PFSK-1 (cell line): ENCODE data around the gene KCNJ6.

Experiments
- FOXP2 ChIP-seq: optimal IDR thresholded peaks from 2 replicates; pipeline ENCODE3; 2011; ENCODE audit warnings: borderline replicate concordance, control low read depth, inconsistent platforms; ENCODE audit not compliant: insufficient read depth; ENCODE audit errors: extremely low read length, extremely low read depth
- POLR2AphosphoS5 ChIP-seq: IDR thresholded peaks from 2 replicates; pipeline ENCODE4 v1.6.1; 2012; ENCODE audit warnings: low read depth, mild to moderate bottlenecking, control low read depth, low read length, moderate library complexity
- REST ChIP-seq, 2 experiments: IDR thresholded peaks; 2 replicates each; pipeline versions ENCODE4 v1.6.1 to v1.8.0; 2011 to 2012; ENCODE audit warnings: low read depth in 2 of 2, low read length in 2 of 2, control low read depth in 1 of 2, inconsistent platforms in 1 of 2, mild to moderate bottlenecking in 1 of 2, moderate library complexity in 1 of 2; ENCODE audit not compliant: insufficient read depth in 1 of 2
- SIN3A ChIP-seq: IDR thresholded peaks from 2 replicates; pipeline ENCODE4 v1.6.1; 2012; ENCODE audit warnings: mild to moderate bottlenecking, low read length, moderate library complexity, borderline replicate concordance; ENCODE audit not compliant: insufficient read depth
- TAF1 ChIP-seq: IDR thresholded peaks from 2 replicates; pipeline ENCODE4 v1.6.1; 2012; ENCODE audit warnings: low read length, control low read depth, borderline replicate concordance; ENCODE audit not compliant: insufficient read depth

The KCNJ6 gene

GRCh38 chr21:37565530-37566223, 350.6 kb downstream of the KCNJ6 start:
- TF ChIP-seq FOXP2 (no peak), TAF1 (no peak), REST (IDR thresholded peaks at IDR 0.05; ENCODE audit: insufficient read depth in 1 of 2, low read depth in 2 of 2, low read length in 2 of 2) (no peak), POLR2AphosphoS5 (no peak), SIN3A (no peak)

DNA sequence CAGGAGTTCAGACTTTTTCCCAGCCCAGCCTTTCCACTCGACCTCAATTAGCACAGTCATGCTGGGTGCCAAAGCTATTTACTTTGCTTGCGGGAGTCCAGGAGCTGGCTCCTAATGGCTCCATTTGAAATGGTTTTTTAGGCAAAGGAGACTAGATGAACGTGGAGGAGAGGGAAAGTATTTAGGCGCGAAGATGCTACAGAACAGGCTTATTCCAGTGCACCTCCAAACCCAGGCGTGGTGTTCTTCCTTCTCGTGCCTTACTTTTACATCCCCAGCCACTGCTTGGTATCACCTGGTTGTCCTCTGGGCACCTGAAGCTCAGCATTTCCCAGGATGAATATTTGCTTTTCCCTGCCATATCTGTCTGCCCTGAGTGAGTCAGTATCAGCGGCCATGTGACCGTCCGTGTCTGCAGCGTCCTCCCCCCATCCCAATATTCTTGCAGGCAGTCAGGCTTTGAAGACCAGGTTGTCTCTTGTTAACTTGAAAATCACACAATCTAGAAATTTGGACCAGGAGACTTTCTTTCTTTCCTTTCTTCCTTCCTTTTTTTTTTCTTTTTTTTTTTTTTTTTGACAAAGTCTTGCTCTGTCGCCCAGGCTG, 351.2 kb downstream of the KCNJ6 start:
- TF ChIP-seq POLR2AphosphoS5, result no peak
- TF ChIP-seq TAF1, result no peak
- TF ChIP-seq SIN3A, result no peak
- no peak for TF ChIP-seq FOXP2
- TF ChIP-seq REST (IDR thresholded peaks at IDR 0.05; ENCODE audit: insufficient read depth in 1 of 2, low read depth in 2 of 2, low read length in 2 of 2), result no peak

DNA sequence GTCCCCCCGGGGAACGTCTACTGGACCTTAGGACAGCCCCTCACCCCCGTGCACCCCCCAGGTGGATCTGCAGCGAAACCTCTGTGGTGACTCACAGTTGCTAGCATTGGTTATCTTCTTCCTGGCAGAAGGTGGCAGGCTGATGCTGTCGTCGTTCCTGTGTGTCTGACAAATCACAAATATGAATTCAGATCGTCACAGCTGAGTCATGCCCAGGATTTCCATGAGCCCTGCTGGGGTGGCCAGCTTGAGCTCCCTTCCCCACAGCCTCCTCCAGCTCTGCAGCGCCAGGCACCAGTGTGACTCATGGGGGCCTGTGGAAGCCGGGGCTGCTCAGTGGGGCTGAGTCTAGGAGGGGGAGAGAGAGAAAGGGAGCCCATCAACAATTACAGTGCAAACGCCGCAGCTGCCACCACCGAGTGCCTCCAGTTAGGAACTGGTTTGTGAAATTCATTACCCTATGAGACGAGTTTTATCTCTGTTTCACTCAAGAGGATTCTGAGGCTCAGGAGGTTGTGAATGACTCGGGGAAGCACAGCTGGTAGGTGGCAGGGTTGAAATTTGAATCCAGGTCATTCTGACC, 351.8 kb downstream of the KCNJ6 start:
- TF ChIP-seq FOXP2 (peak; percentile 62), TAF1 (no peak)

GRCh38 chr21:37563641-37564340, 352.5 kb downstream of the KCNJ6 start:
- TF ChIP-seq FOXP2 (no peak), REST (IDR thresholded peaks at IDR 0.05; ENCODE audit: insufficient read depth in 1 of 2, low read depth in 2 of 2, low read length in 2 of 2) (no peak), TAF1 (no peak), POLR2AphosphoS5 (no peak), SIN3A (no peak)

GRCh38 chr21:37562920-37563640, 353.2 kb downstream of the KCNJ6 start:
- TF ChIP-seq POLR2AphosphoS5 (no peak), FOXP2 (no peak), TAF1 (no peak), SIN3A (no peak), REST (IDR thresholded peaks at IDR 0.05; ENCODE audit: insufficient read depth in 1 of 2, low read depth in 2 of 2, low read length in 2 of 2) (no peak)
